ENCODE measurements around the gene CFAP52. TPM values are rescaled to one million over a fixed set of nuclear protein-coding genes. Genes with fewer than 3 reads are reported as not detected.
A peak's percentile ranks its signal among the peaks of the same experiment; 100 is the strongest.
"Not testable (repeated sequence)": the region's sequence is repeated elsewhere in the genome, so short reads cannot be mapped to it uniquely, and the experiment has no call there.

Gene CFAP52
- total RNA-seq, 4 donors from 2014 or later = not detected

GRCh38 chr17:9658593-9659211, 82.3 kb downstream of the CFAP52 start:
- no peaks in the 10 kb centered on the region for H3K36me3 ChIP-seq
- H3K4me3 ChIP-seq = no peak overlapping the region
- no peaks in the 10 kb centered on the region for H3K27me3 ChIP-seq
- peak overlapping the region in 1 of 4 donors; percentile 33 for H3K27ac ChIP-seq
- peak in 1 of 3 donors; percentile 50 for DNase-seq
- no peaks in the 10 kb centered on the region for H3K9me3 ChIP-seq
- no peak for TF ChIP-seq CTCF (IDR thresholded peaks at IDR 0.05)
- TF ChIP-seq POLR2A (IDR thresholded peaks at IDR 0.05) = no peak
- H3K4me1 ChIP-seq = peaks cover 0 to 7% (median 0%) of the 10 kb centered on the region in 4 donors

GRCh38 chr17:9661027-9661426, 84.6 kb downstream of the CFAP52 start:
- TF ChIP-seq CTCF (IDR thresholded peaks at IDR 0.05) (no peak), POLR2A (IDR thresholded peaks at IDR 0.05) (no peak)
- H3K27ac ChIP-seq = no peak overlapping the region
- H3K4me3 ChIP-seq = no peak overlapping the region
- no peaks in the 10 kb centered on the region for H3K27me3 ChIP-seq
- no peak for DNase-seq
- H3K4me1 ChIP-seq = peaks cover 0 to 7% (median 0%) of the 10 kb centered on the region in 4 donors
- no peaks in the 10 kb centered on the region for H3K36me3 ChIP-seq
- H3K9me3 ChIP-seq = no peaks in the 10 kb centered on the region

- not testable (repeated sequence) for DNase-seq, H3K36me3 ChIP-seq, H3K9me3 ChIP-seq, H3K4me3 ChIP-seq, H3K27me3 ChIP-seq, H3K27ac ChIP-seq, H3K4me1 ChIP-seq
Observed at GRCh38 chr17:9663511-9663910, 87.1 kb downstream of the CFAP52 start.

- no peak for DNase-seq
- H3K4me1 ChIP-seq = peaks cover 0 to 5% (median 0%) of the 10 kb centered on the region in 4 donors
- H3K27ac ChIP-seq = no peak overlapping the region
- no peak overlapping the region for H3K4me3 ChIP-seq
- TF ChIP-seq POLR2A (IDR thresholded peaks at IDR 0.05) (no peak), CTCF (IDR thresholded peaks at IDR 0.05) (no peak)
- H3K27me3 ChIP-seq = no peaks in the 10 kb centered on the region
- no peaks in the 10 kb centered on the region for H3K9me3 ChIP-seq
- no peaks in the 10 kb centered on the region for H3K36me3 ChIP-seq
Observed at GRCh38 chr17:9666461-9667050, 90.1 kb downstream of the CFAP52 start.

GRCh38 chr17:9668517-9668916, 92.1 kb downstream of the CFAP52 start:
- Histone ChIP-seq H3K4me3 (no peak overlapping the region), H3K27me3 (no peaks in the 10 kb centered on the region), H3K9me3 (no peaks in the 10 kb centered on the region), H3K4me1 (peaks cover 0 to 5% (median 0%) of the 10 kb centered on the region in 4 donors), H3K27ac (no peak overlapping the region), H3K36me3 (no peaks in the 10 kb centered on the region)
- TF ChIP-seq CTCF (IDR thresholded peaks at IDR 0.05) (no peak), POLR2A (IDR thresholded peaks at IDR 0.05) (no peak)
- no peak for DNase-seq

- H3K27me3 ChIP-seq = no peaks in the 10 kb centered on the region
- H3K36me3 ChIP-seq = no peaks in the 10 kb centered on the region
- H3K4me3 ChIP-seq = no peak overlapping the region
- no peak overlapping the region for H3K27ac ChIP-seq
- H3K4me1 ChIP-seq = peaks cover 0 to 5% (median 0%) of the 10 kb centered on the region in 4 donors
- DNase-seq = no peak
- no peaks in the 10 kb centered on the region for H3K9me3 ChIP-seq
- no peak for TF ChIP-seq POLR2A (IDR thresholded peaks at IDR 0.05)
Observed at GRCh38 chr17:9669551-9670008, 93.1 kb downstream of the CFAP52 start.

Measured in Peyer's patch (tissue), 4 donors.